ENCODE measurements around the gene LCMT1. TPM values are rescaled to one million over a fixed set of nuclear protein-coding genes. Genes with fewer than 3 reads are reported as not detected.

The LCMT1 gene
- total and polyA plus RNA-seq, 2 experiments from 2014 or later, result 30.3 to 50.5 TPM

GRCh38 chr16:25148568-25149215 lies 37.1 kb downstream of the LCMT1 start:
- H3F3A ChIP-seq (ENCODE audit: insufficient read depth), result 0 out of 2 replicates have a peak, but pooled peaks cover 19% of the 10 kb centered on the region
- H3K4me3 ChIP-seq, result no peak overlapping the region
- in situ Hi-C loops (cut with MboI), result no loop called here
- H3K9me2 ChIP-seq (ENCODE audit: insufficient read depth), result no peaks in the 10 kb centered on the region
- H2AFZ ChIP-seq, result no peak overlapping the region
- H3K4me1 ChIP-seq (ENCODE audit: insufficient read depth), result peaks cover 10% of the 10 kb centered on the region
- H3K27ac ChIP-seq, result no peak overlapping the region
- H3K79me2 ChIP-seq (ENCODE audit: insufficient read depth), result no peaks in the 10 kb centered on the region
- H4K20me1 ChIP-seq (ENCODE audit: insufficient read depth), result no peaks in the 10 kb centered on the region
- no peaks in the 10 kb centered on the region for H3K9me3 ChIP-seq (ENCODE audit: low read depth)
- H3K36me3 ChIP-seq (ENCODE audit: low read depth), result peaks cover 6% of the 10 kb centered on the region; the same call in 1 of the 2 replicates
- TF ChIP-seq EZH2phosphoT487 (IDR thresholded peaks at IDR 0.05; ENCODE audit: insufficient read depth, low read depth) (no peak), EZH2 (IDR thresholded peaks at IDR 0.05; ENCODE audit: insufficient read depth, poor library complexity, severe bottlenecking) (no peak)
- H3K27me3 ChIP-seq (replicated peaks; ENCODE audit: insufficient read depth), result no peaks in the 10 kb centered on the region
- 93 to 96% methylated on average over 22 of the region's 22 CpGs for WGBS, 2 experiments (ENCODE audit: low coverage in 1 of 2, low lambda C conversion rate in 2 of 2, missing lambda C conversion rate in 2 of 2)
- no peak overlapping the region for H3K9ac ChIP-seq
- DNase-seq, result no peak
- no peak overlapping the region for H3K4me2 ChIP-seq (ENCODE audit: unreplicated experiment)

DNA sequence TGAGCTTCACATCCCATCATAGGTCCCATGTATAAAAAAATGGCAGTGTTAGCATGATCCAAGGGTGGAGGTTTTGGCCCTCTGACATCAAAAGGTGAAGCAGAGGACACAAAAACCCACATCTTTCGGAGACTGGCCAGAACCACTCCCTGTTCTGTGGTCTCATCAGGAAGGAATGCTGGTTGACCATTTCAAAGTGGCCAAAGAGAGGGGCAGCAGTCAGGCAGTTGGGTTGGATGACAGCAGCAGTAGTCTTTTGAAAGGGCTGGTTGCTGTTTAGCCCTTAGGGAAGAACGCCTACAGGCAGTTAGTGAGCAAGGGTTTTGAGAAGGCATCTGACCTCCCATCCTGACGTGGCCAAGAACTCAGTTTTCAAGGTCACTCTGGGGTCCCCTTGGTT lies 40.5 kb downstream of the LCMT1 start:
- H3K9me2 ChIP-seq (ENCODE audit: insufficient read depth), result no peaks in the 10 kb centered on the region
- no peak overlapping the region for H3K4me3 ChIP-seq
- peaks cover 10% of the 10 kb centered on the region; the same call in 1 of the 2 replicates for H3K36me3 ChIP-seq (ENCODE audit: low read depth)
- WGBS, 2 experiments (ENCODE audit: low coverage in 1 of 2, low lambda C conversion rate in 2 of 2, missing lambda C conversion rate in 2 of 2), result 44% methylated on average over 3 of the region's 3 CpGs
- in situ Hi-C loops (cut with MboI), result no loop called here
- no peak overlapping the region for H3K9ac ChIP-seq
- no peaks in the 10 kb centered on the region for H3K9me3 ChIP-seq (ENCODE audit: low read depth)
- H3K4me2 ChIP-seq (ENCODE audit: unreplicated experiment), result no peak overlapping the region
- no peaks in the 10 kb centered on the region for H3K79me2 ChIP-seq (ENCODE audit: insufficient read depth)
- DNase-seq, result peak; percentile 81
- 0 out of 2 replicates have a peak, but pooled peaks cover 19% of the 10 kb centered on the region for H3F3A ChIP-seq (ENCODE audit: insufficient read depth)
- H3K4me1 ChIP-seq (ENCODE audit: insufficient read depth), result peaks cover 10% of the 10 kb centered on the region
- no peaks in the 10 kb centered on the region for H3K27me3 ChIP-seq (replicated peaks; ENCODE audit: insufficient read depth)
- no peaks in the 10 kb centered on the region for H4K20me1 ChIP-seq (ENCODE audit: insufficient read depth)
- peak overlapping the region; percentile 60 for H3K27ac ChIP-seq
- no peak overlapping the region for H2AFZ ChIP-seq
- TF ChIP-seq EZH2phosphoT487 (IDR thresholded peaks at IDR 0.05; ENCODE audit: insufficient read depth, low read depth) (no peak), EZH2 (IDR thresholded peaks at IDR 0.05; ENCODE audit: insufficient read depth, poor library complexity, severe bottlenecking) (no peak)

GRCh38 chr16:25155553-25156460 lies 44.3 kb downstream of the LCMT1 start:
- DNase-seq, result peak; percentile 38
- in situ Hi-C loops (cut with MboI), result no loop called here
- Histone ChIP-seq H3K36me3 (ENCODE audit: low read depth) (peaks cover 10% of the 10 kb centered on the region; the same call in 1 of the 2 replicates), H3K4me2 (ENCODE audit: unreplicated experiment) (no peak overlapping the region), H3K4me1 (ENCODE audit: insufficient read depth) (peaks cover 10% of the 10 kb centered on the region), H3K9me2 (ENCODE audit: insufficient read depth) (no peaks in the 10 kb centered on the region), H3K9ac (no peak overlapping the region), H3K27me3 (replicated peaks; ENCODE audit: insufficient read depth) (no peaks in the 10 kb centered on the region), H3F3A (ENCODE audit: insufficient read depth) (0 out of 2 replicates have a peak, but pooled peaks cover 15% of the 10 kb centered on the region), H3K27ac (no peak overlapping the region), H3K9me3 (ENCODE audit: low read depth) (no peaks in the 10 kb centered on the region), H3K79me2 (ENCODE audit: insufficient read depth) (no peaks in the 10 kb centered on the region), H3K4me3 (no peak overlapping the region), H2AFZ (no peak overlapping the region), H4K20me1 (ENCODE audit: insufficient read depth) (no peaks in the 10 kb centered on the region)
- WGBS, 2 experiments (ENCODE audit: low coverage in 1 of 2, low lambda C conversion rate in 2 of 2, missing lambda C conversion rate in 2 of 2), result 90 to 92% methylated on average over 13 of the region's 13 CpGs
- TF ChIP-seq EZH2 (IDR thresholded peaks at IDR 0.05; ENCODE audit: insufficient read depth, poor library complexity, severe bottlenecking), result no peak
- TF ChIP-seq EZH2phosphoT487 (IDR thresholded peaks at IDR 0.05; ENCODE audit: insufficient read depth, low read depth), result no peak

- H4K20me1 ChIP-seq (ENCODE audit: insufficient read depth), result no peaks in the 10 kb centered on the region
- no peak for TF ChIP-seq EZH2phosphoT487 (IDR thresholded peaks at IDR 0.05; ENCODE audit: insufficient read depth, low read depth)
- no peak for TF ChIP-seq EZH2 (IDR thresholded peaks at IDR 0.05; ENCODE audit: insufficient read depth, poor library complexity, severe bottlenecking)
- no peak overlapping the region for H3K9ac ChIP-seq
- no peaks in the 10 kb centered on the region for H3K79me2 ChIP-seq (ENCODE audit: insufficient read depth)
- no peaks in the 10 kb centered on the region for H3K9me3 ChIP-seq (ENCODE audit: low read depth)
- no peak overlapping the region for H2AFZ ChIP-seq
- 0 out of 2 replicates have a peak, but pooled peaks cover 2% of the 10 kb centered on the region for H3F3A ChIP-seq (ENCODE audit: insufficient read depth)
- peaks cover 17% of the 10 kb centered on the region; the same call in 1 of the 2 replicates for H3K36me3 ChIP-seq (ENCODE audit: low read depth)
- no peak overlapping the region for H3K4me3 ChIP-seq
- 90 to 92% methylated on average over 8 of the region's 8 CpGs for WGBS, 2 experiments (ENCODE audit: low coverage in 1 of 2, low lambda C conversion rate in 2 of 2, missing lambda C conversion rate in 2 of 2)
- H3K4me2 ChIP-seq (ENCODE audit: unreplicated experiment), result no peak overlapping the region
- in situ Hi-C loops (cut with MboI), result no loop called here
- H3K4me1 ChIP-seq (ENCODE audit: insufficient read depth), result peaks cover 1% of the 10 kb centered on the region; the same call in 1 of the 2 replicates
- no peak for DNase-seq
- no peaks in the 10 kb centered on the region for H3K9me2 ChIP-seq (ENCODE audit: insufficient read depth)
- no peak overlapping the region for H3K27ac ChIP-seq
- no peaks in the 10 kb centered on the region for H3K27me3 ChIP-seq (replicated peaks; ENCODE audit: insufficient read depth)
These were observed 45.8 kb downstream of the LCMT1 start for GRCh38 chr16:25157271-25157875.

Data from GM23248 (cell line).